Measurements from ENCODE around the gene DOP1B.
A peak's percentile ranks its signal among the peaks of the same experiment; 100 is the strongest.

The DOP1B gene

GRCh38 chr21:36162631-36163030, 6.0 kb downstream of the DOP1B start:
- H3K4me3 ChIP-seq (ENCODE audit: low read depth, low read length) = no peak overlapping the region
- in situ Hi-C loops (cut with HindIII; ENCODE audit: low sequenced_read_pairs) = no loop called here
- TF ChIP-seq CTCF (IDR thresholded peaks at IDR 0.05; ENCODE audit: low read depth, low read length) = no peak
- DNase-seq (ENCODE audit: low read depth, low spot score) = no peak

- no peak overlapping the region for H3K4me3 ChIP-seq (ENCODE audit: low read depth, low read length)
- in situ Hi-C loops (cut with HindIII; ENCODE audit: low sequenced_read_pairs) = no loop called here
- no peak for TF ChIP-seq CTCF (IDR thresholded peaks at IDR 0.05; ENCODE audit: low read depth, low read length)
Measured at GRCh38 chr21:36163750-36164741, 7.4 kb downstream of the DOP1B start.

GRCh38 chr21:36165356-36165755, 8.7 kb downstream of the DOP1B start:
- in situ Hi-C loops (cut with HindIII; ENCODE audit: low sequenced_read_pairs) = no loop called here
- no peak for DNase-seq (ENCODE audit: low read depth, low spot score)
- H3K4me3 ChIP-seq (ENCODE audit: low read depth, low read length) = no peak overlapping the region
- no peak for TF ChIP-seq CTCF (IDR thresholded peaks at IDR 0.05; ENCODE audit: low read depth, low read length)

More at GRCh38 chr21:36163750-36164741, 7.4 kb downstream of the DOP1B start:
- no peak for DNase-seq (ENCODE audit: low read depth, low spot score)

- no peak for DNase-seq (ENCODE audit: low read depth, low spot score)
- in situ Hi-C loops (cut with HindIII; ENCODE audit: low sequenced_read_pairs) = no loop called here
- no peak for TF ChIP-seq CTCF (IDR thresholded peaks at IDR 0.05; ENCODE audit: low read depth, low read length)
- no peak overlapping the region for H3K4me3 ChIP-seq (ENCODE audit: low read depth, low read length)
Measured at GRCh38 chr21:36166705-36167104, 10.1 kb downstream of the DOP1B start.

- in situ Hi-C loops (cut with HindIII; ENCODE audit: low sequenced_read_pairs) = no loop called here
- no peak overlapping the region for H3K4me3 ChIP-seq (ENCODE audit: low read depth, low read length)
- DNase-seq (ENCODE audit: low read depth, low spot score) = no peak
- no peak for TF ChIP-seq CTCF (IDR thresholded peaks at IDR 0.05; ENCODE audit: low read depth, low read length)
Measured at GRCh38 chr21:36167541-36167940, 10.9 kb downstream of the DOP1B start.

GRCh38 chr21:36169470-36170128, 13.0 kb downstream of the DOP1B start:
- TF ChIP-seq CTCF (IDR thresholded peaks at IDR 0.05; ENCODE audit: low read depth, low read length) = peak; percentile 15
- no peak for DNase-seq (ENCODE audit: low read depth, low spot score)
- in situ Hi-C loops (cut with HindIII; ENCODE audit: low sequenced_read_pairs) = no loop called here
- no peak overlapping the region for H3K4me3 ChIP-seq (ENCODE audit: low read depth, low read length)

Data from astrocyte of the spinal cord (primary cell).